LNCAP (cell line): Measurements from ENCODE around the gene COPS7A.
A peak's percentile ranks its signal among the peaks of the same experiment; 100 is the strongest.

Experiments
- TF ChIP-seq, protein P1 (sequence below): fragments of 450-650 bp; IDR thresholded peaks from 2 replicates; pipeline ENCODE4 v1.5.1; 2017; ENCODE audit warnings: mild to moderate bottlenecking

COPS7A gene

DNA sequence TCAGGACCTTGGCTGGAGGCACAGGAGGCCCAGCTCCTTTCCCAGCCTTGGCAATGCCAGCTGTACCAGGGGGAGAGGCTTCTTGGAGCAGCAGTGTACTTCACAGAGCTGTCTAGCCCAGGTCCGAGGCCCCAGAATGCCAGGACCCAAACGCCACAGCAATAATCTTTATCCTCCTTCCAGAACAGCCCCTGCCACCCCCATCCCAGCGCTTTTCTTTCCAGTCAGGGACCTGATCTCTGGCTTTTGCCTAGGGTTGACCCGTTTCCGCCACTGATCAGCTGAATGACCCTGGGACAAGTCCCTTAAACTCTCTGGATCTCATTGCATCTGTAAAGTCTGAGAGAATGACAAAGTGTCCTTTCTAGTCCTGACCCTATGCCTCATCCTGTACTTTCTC lies 53.5 kb downstream of the COPS7A start:
- TF ChIP-seq, protein P1, sequence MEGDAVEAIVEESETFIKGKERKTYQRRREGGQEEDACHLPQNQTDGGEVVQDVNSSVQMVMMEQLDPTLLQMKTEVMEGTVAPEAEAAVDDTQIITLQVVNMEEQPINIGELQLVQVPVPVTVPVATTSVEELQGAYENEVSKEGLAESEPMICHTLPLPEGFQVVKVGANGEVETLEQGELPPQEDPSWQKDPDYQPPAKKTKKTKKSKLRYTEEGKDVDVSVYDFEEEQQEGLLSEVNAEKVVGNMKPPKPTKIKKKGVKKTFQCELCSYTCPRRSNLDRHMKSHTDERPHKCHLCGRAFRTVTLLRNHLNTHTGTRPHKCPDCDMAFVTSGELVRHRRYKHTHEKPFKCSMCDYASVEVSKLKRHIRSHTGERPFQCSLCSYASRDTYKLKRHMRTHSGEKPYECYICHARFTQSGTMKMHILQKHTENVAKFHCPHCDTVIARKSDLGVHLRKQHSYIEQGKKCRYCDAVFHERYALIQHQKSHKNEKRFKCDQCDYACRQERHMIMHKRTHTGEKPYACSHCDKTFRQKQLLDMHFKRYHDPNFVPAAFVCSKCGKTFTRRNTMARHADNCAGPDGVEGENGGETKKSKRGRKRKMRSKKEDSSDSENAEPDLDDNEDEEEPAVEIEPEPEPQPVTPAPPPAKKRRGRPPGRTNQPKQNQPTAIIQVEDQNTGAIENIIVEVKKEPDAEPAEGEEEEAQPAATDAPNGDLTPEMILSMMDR, result no peak

DNA sequence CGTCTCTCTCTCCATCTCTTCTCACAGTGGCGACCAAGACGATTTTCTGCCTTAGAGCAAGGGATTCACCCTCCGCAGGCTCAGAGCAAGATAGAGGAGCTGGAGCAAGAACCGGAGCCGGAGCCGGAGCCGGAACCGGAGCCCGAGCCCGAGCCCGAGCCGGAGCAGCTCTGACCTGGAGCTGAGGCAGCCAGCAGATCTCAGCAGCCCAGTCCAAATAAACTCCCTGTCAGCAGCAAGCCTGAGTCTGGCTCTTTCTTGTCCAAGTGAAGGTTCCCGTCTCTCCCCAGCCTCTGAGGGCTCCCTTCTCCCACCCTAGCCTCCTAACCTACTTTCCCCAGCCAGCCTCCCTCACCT lies 54.3 kb downstream of the COPS7A start:
- TF ChIP-seq, protein P1, result no peak

DNA sequence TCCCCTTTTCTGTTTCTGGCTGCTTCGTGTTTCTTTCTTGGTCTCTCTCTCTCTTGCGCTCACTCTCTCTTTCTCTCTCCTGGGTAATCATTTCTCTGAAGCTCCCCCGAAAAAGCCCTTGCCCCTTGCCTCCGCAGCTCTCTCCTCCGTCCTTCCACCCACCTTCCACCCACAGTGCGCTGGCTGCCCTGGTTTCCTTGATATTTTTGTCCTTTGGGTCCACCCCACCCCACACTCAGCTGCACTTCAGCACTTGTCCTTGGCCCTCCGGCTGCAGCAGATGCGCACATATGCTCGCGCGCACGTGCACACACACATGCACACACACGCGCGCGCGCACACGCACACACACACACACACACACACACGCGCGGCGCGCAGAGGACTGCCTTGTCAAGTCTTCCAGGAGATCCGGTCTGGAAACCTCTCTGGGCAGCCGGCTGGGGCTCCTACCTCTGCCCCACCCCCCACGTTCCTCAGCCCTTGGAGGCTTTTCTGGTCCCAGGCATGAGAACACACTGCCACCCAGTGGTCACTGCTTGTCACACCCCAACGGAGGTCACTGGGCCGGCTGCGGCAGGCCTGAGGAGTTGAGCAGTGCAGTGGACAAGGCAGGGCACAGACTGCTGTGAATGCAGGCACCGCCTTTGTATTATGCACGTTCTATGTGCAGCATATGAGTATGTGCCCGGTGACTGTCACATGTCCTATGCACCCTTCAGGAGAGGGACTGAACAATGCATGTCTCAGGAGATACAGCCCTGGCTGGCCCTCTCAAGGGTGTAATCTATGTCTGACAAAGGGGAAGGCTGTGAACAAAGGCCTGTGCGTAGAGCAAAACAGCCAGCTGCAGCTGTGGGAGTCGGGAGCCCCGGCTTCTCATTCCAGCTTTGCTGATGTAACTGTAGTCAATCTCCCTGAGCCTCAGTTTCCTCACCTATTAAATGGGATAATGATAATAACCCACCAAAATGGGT lies 55.0 kb downstream of the COPS7A start:
- TF ChIP-seq, protein P1, result peak; percentile 96

DNA sequence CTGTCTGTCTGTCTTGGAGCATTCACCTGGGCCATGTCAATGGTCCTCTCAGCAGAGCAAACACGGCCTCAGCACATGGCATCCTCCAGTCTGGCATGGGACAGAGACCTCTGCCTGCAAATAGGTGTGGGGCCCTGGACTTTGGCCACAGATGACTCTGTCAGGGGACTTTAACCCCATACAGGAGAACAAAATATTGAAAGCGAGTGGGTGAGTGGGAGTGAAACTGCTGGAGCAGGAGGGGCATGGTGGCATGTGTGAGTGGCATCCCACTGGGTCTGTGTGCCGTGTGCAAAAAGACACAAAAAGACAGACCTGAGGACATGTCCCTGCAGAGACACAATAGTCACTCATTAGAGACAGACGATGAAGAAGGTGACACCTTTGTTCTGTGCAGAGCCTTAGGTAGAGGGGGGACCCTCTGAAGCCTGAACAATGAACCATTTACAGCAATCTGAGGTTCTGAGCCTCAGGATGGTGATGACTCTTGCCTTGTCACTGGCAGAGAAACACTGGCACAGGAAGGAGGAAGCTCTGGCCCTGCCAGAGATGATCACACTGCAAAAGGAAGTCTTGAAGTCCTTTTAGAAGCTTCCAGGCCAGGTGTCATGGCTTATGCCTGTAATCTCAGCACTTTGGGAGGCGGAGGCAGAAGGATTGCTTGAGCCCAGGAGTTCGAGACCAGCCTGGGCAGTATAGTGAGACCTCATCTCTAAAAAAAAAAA lies 56.0 kb downstream of the COPS7A start:
- TF ChIP-seq, protein P1, result no peak

DNA sequence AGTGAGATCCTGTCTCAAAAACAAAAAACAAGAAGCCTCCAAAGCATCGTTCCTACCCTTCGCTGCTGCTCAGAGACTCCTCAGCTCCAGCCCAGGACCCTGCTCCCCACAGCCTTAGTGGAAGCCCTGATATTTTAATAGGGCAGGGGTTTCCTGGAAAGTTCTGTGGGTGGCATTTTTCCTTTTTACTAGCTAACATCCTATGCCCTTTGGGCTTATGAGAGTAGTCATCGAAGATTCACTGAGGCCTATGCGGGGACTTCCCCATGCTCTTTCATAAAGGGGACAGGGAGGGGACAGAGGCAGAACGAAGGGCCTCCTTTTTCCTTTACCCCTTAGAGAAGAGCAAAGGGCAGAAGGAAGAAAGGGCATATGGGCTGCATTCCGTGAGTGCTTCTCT lies 56.7 kb downstream of the COPS7A start:
- TF ChIP-seq, protein P1, result no peak
